ENCODE data around the gene CPNE2. TPM values are rescaled to one million over a fixed set of nuclear protein-coding genes. Genes with fewer than 3 reads are reported as not detected.

Gene CPNE2
- total and polyA plus RNA-seq, 2 of the 8 experiments (the other 6 are each of a cell fraction or from before 2014, with no cell fraction given) = 10.6 to 39.5 TPM

DNA sequence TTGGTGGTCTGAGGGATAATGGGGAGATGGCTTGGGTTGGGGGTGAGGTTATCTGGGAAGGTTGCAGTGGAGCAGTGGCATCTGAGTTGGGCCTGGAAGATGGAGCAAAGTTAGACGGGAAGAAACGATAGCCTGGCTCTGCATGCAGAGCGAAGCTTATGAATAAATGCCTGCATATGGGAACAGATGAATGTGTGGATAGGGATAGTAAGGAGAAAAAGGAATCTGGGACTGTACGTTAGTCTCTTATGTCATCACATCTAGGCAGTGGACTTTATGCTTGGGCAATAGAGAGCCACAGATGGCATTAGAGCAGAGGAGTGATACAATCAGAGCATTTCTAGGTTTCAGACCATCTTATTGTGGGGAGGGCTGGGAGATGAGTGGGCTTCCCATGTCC, 33.0 kb downstream of the CPNE2 start (continued):
- no peak for TF ChIP-seq HDAC6 (IDR thresholded peaks at IDR 0.05; ENCODE audit: low read depth, low read length)
